PC-3 (cell line): ENCODE measurements around the gene CHRND. TPM values are rescaled to one million over a fixed set of nuclear protein-coding genes. Genes with fewer than 3 reads are reported as not detected.
A peak's percentile ranks its signal among the peaks of the same experiment; 100 is the strongest.

ENCODE experiments used
- ATAC-seq: fragments of 200-7000 bp; cut with Tn5 transposase; 2 replicates; pipeline ENCODE4 v1.9.1; 2020; ENCODE audit warnings: mild to moderate bottlenecking, moderate library complexity
- BruUV-seq: library from RNA; stranded (reverse); fragments of 400-500 nt; replicated peaks from 2 replicates; lab custom pipeline; 2021; lab: Mats Ljungman, UMichigan
- CTCF ChIA-PET: fragments of 300-600 bp; sonication (Branson Sonifier 250); formaldehyde crosslinking; loops from one replicate; lab custom pipeline; 2022; ENCODE audit warnings: antibody characterized with exemption; lab: Charles Lee
- POLR2A ChIA-PET: fragments of 300-600 bp; sonication (Branson Sonifier 250); formaldehyde crosslinking; loops from one replicate; lab custom pipeline; 2022; ENCODE audit warnings: antibody characterized with exemption; ENCODE audit not compliant: unreplicated experiment; lab: Charles Lee
- DNase-seq: peaks from one replicate; pipeline ENCODE4 v3.0.0-alpha.2; 2015
- H2AFZ ChIP-seq: fragments of 300-600 bp; sonication (generic); 2 replicates; pipeline ENCODE4 v1.6.0; 2016; ENCODE audit warnings: antibody characterized with exemption, low read length
- H3F3A ChIP-seq: fragments of 300-600 bp; sonication (generic); one replicate; pipeline ENCODE4 v1.6.0; 2017; ENCODE audit warnings: antibody characterized with exemption, low read length, control low read depth, mild to moderate bottlenecking; ENCODE audit not compliant: unreplicated experiment
- H3K27ac ChIP-seq: fragments of 300-600 bp; sonication (generic); 2 replicates; pipeline ENCODE4 v1.5.1; 2016; ENCODE audit warnings: mild to moderate bottlenecking, low read length
- H3K27me3 ChIP-seq: fragments of 300-600 bp; sonication (generic); 2 replicates; pipeline ENCODE4 v1.6.1; 2016; ENCODE audit warnings: low read length, mixed read lengths
- H3K36me3 ChIP-seq: fragments of 300-600 bp; sonication (generic); 2 replicates; pipeline ENCODE4 v1.6.1; 2016; ENCODE audit warnings: low read depth, mixed run types, low read length, mixed read lengths
- H3K4me1 ChIP-seq: fragments of 300-600 bp; sonication (generic); 2 replicates; pipeline ENCODE4 v1.5.1; 2016; ENCODE audit warnings: low read length; ENCODE audit not compliant: insufficient read depth
- H3K4me2 ChIP-seq: fragments of 300-600 bp; sonication (generic); 2 replicates; pipeline ENCODE4 v1.6.0; 2016; ENCODE audit warnings: low read length
- H3K4me3 ChIP-seq: fragments of 300-600 bp; sonication (generic); 2 replicates; pipeline ENCODE4 v1.5.1; 2016; ENCODE audit warnings: mild to moderate bottlenecking, low read length, mixed read lengths
- H3K79me2 ChIP-seq: fragments of 300-600 bp; sonication (generic); 2 replicates; pipeline ENCODE4 v1.6.1; 2017; ENCODE audit warnings: low read length, mixed read lengths
- H3K9ac ChIP-seq: fragments of 300-600 bp; sonication (generic); 2 replicates; pipeline ENCODE4 v1.6.0; 2016; ENCODE audit warnings: mild to moderate bottlenecking, low read length
- H3K9me2 ChIP-seq: fragments of 300-600 bp; sonication (generic); replicated peaks from 2 replicates; pipeline ENCODE4 v1.6.1; 2016; ENCODE audit warnings: mixed run types, low read length, mixed read lengths
- H3K9me3 ChIP-seq: fragments of 300-600 bp; sonication (generic); 2 replicates; pipeline ENCODE4 v1.6.1; 2016; ENCODE audit warnings: low read length, mixed read lengths
- H4K20me1 ChIP-seq: fragments of 300-600 bp; sonication (generic); 2 replicates; pipeline ENCODE4 v1.6.1; 2016; ENCODE audit warnings: low read length, mixed read lengths
- CTCF ChIP-seq: fragments of 300-600 bp; sonication (generic); conservative IDR thresholded peaks from 2 replicates; pipeline ENCODE4 v1.5.1; 2017; ENCODE audit warnings: antibody characterized with exemption, low read depth, mild to moderate bottlenecking, low read length
- EZH2 ChIP-seq: fragments of 300-600 bp; sonication (generic); IDR thresholded peaks from one replicate; pipeline ENCODE4 v1.6.1; 2017; ENCODE audit warnings: antibody characterized with exemption, mild to moderate bottlenecking, low read length; ENCODE audit not compliant: unreplicated experiment
- EZH2phosphoT487 ChIP-seq: fragments of 300-600 bp; sonication (generic); IDR thresholded peaks from 2 replicates; pipeline ENCODE4 v1.6.1; 2018; ENCODE audit warnings: mild to moderate bottlenecking, antibody characterized with exemption, low read length, borderline replicate concordance
- intact Hi-C: fragments of 100-400 bp; cut with micrococcal nuclease; formaldehyde crosslinking; loops from 2 replicates; pipeline ENCODE4 v1.9.0; 2023
- total RNA-seq: library from RNA; depleted of rRNA; stranded (reverse); fragments of >200 nt; gene quantifications from 2 replicates; pipeline ENCODE4 v1.2.3, GENCODE V29; 2014

Gene CHRND
- total RNA-seq, 1 experiment from 2014 or later: not detected

GRCh38 chr2:232574674-232575403 lies 48.9 kb downstream of the CHRND start:
- H3K36me3 ChIP-seq: peaks cover 14% of the 10 kb centered on the region
- POLR2A ChIA-PET: no interaction called here
- no TSS peak for BruUV-seq

GRCh38 chr2:232575404-232575746 lies 49.4 kb downstream of the CHRND start:
- Histone ChIP-seq H3K9me2 (no peaks in the 10 kb centered on the region), H3F3A (no peaks in the 10 kb centered on the region), H3K36me3 (peaks cover 8% of the 10 kb centered on the region), H3K9ac (no peak overlapping the region), H3K4me2 (no peak overlapping the region), H3K27ac (no peak overlapping the region), H3K4me3 (no peak overlapping the region), H3K79me2 (no peaks in the 10 kb centered on the region), H4K20me1 (no peaks in the 10 kb centered on the region), H3K9me3 (no peaks in the 10 kb centered on the region), H3K4me1 (peaks cover 8% of the 10 kb centered on the region; the same call in 1 of the 2 replicates), H3K27me3 (no peaks in the 10 kb centered on the region), H2AFZ (no peak overlapping the region)
- intact Hi-C loops: no loop called here
- DNase-seq (no peak), ATAC-seq (no peak)
- CTCF ChIA-PET: no interaction called here
- BruUV-seq: no TSS peak
- TF ChIP-seq CTCF: no peak
- TF ChIP-seq EZH2: no peak
- no peak for TF ChIP-seq EZH2phosphoT487
- POLR2A ChIA-PET: no interaction called here

More at GRCh38 chr2:232574674-232575403, 48.9 kb downstream of the CHRND start:
- Histone ChIP-seq H3K9me3 (no peaks in the 10 kb centered on the region), H2AFZ (no peak overlapping the region), H3K4me2 (0 out of 2 replicates have a peak overlapping the region, but pooled peaks have one; percentile 7), H3K27me3 (no peaks in the 10 kb centered on the region), H3K79me2 (no peaks in the 10 kb centered on the region), H3K4me3 (no peak overlapping the region), H3K9me2 (no peaks in the 10 kb centered on the region), H3K9ac (no peak overlapping the region), H3K4me1 (peaks cover 8% of the 10 kb centered on the region; the same call in 1 of the 2 replicates), H3F3A (no peaks in the 10 kb centered on the region), H4K20me1 (no peaks in the 10 kb centered on the region), H3K27ac (peak overlapping the region; percentile 25; the same call in 1 of the 2 replicates)
- CTCF ChIA-PET: no interaction called here
- intact Hi-C loops: no loop called here
- ATAC-seq (peak; percentile 94), DNase-seq (peak; percentile 29)
- TF ChIP-seq CTCF: no peak
- TF ChIP-seq EZH2phosphoT487: no peak
- TF ChIP-seq EZH2: no peak

GRCh38 chr2:232576995-232577394 lies 51.0 kb downstream of the CHRND start:
- Histone ChIP-seq H3K79me2 (no peaks in the 10 kb centered on the region), H3K9me2 (no peaks in the 10 kb centered on the region), H3K36me3 (peaks cover 7% of the 10 kb centered on the region), H3K4me3 (no peak overlapping the region), H3K9ac (no peak overlapping the region), H3K9me3 (no peaks in the 10 kb centered on the region), H2AFZ (no peak overlapping the region), H3K27ac (no peak overlapping the region), H3K4me2 (no peak overlapping the region), H3K27me3 (no peaks in the 10 kb centered on the region), H3K4me1 (peaks cover 8% of the 10 kb centered on the region; the same call in 1 of the 2 replicates), H4K20me1 (no peaks in the 10 kb centered on the region), H3F3A (no peaks in the 10 kb centered on the region)
- CTCF ChIA-PET: no interaction called here
- DNase-seq (no peak), ATAC-seq (no peak)
- POLR2A ChIA-PET: no interaction called here
- no TSS peak for BruUV-seq
- intact Hi-C loops: no loop called here
- TF ChIP-seq CTCF (no peak), EZH2 (no peak), EZH2phosphoT487 (no peak)
